GM18907 (cell line): ENCODE results near the gene SLC1A3.
"Not testable (repeated sequence)": the region's sequence is repeated elsewhere in the genome, so short reads cannot be mapped to it uniquely, and the experiment has no call there.

Experiments used
- ATAC-seq: cut with Tn5 transposase; IDR thresholded peaks from one replicate; pipeline ENCODE4 v1.9.1; 2021; ENCODE audit warnings: mild to moderate bottlenecking, moderate library complexity; ENCODE audit not compliant: unreplicated experiment

The SLC1A3 gene

DNA sequence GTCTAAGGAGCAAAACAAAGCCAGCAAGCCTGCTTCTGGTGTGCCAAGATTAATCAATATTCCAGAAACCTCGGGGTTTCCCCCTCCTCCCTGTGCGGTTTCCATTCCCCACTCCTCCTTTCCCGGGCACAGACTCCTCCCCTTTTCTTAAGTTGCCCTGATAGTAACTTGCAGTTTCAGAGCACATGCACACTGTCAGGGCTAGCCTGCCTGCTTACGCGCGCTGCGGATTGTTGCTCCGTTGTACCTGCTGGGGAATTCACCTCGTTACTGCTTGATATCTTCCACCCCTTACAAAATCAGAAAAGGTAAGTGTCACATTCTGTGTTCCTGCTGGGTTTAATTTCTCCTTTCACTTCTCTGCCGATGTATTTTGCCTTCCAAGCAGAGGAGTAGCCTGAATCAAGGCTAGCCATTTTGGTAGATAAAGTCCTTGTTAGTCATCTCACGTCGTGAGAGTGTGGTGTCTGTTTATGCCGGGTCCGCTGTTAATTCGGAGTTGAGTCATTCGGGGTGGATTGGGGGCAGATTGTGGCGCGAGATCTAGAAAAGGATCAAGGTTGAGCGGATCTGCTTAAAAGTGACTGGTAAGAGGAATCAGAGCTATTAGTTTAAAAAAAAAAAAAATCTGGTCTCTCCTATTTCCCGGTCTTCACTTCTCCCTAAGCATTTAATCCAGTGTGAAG, at the start of gene SLC1A3:
Gene SLC1A3, plus strand, starts transcription at position 179 of the 686 bp plus-strand sequence. CDS start 1,818 bp downstream, outside the sequence.
- peak; percentile 93 for ATAC-seq

DNA sequence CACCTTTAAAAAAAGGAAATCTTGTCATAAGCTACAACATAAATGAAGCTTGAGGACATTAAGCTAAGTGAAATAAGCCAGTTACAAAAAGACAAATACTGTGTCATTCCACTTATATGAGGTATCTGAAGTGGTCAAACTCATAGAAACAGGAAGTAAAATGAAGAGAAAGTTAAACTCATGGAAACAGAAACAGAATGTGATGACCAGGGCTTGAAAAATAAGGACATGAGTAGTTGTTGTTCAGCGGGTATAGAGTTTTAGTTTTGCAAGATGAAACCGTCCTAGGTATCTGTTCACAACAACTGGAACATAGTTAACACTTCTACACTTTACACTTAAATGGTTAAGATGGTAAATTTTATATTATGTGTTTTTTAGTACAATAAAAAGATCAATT, 47.8 kb upstream of the SLC1A3 start:
- ATAC-seq: no peak

DNA sequence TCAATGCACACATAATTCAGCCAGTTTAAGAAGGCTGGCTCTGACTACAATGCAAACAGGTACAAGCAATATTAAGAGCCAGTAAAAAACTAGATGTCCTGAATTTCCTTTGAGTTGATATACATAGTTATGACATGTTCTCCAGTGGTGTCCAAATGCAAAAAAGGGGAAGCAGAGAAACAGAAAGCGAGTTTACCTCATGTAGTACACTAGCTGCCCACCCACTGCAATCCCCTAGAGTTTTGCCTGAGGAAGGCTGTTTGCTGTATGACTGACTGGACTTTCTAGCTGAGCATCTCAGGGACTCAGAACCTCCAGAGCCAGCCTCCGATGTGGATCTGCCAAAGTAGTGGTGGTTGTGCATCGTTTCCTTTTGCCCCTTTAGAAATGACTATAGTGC, 44.8 kb upstream of the SLC1A3 start:
- ATAC-seq: no peak

DNA sequence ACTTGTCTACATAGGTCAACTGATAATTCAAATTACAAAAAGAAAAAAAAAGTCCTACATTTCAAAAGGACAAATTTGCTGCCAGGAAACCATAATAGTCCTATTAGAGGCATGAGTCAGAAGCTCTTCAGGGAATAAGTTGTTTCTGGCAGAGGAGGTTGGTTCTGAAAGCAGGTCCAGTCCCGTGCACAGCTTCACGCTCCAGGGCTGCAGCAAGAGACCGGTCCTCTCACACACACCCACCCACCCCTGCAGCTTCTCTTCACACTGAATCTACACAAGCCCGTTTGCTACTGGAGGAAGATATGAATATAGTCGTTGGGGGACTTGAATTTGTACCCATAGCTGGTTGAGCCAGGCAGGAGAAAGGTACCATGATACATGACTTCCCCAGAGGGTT, 36.9 kb upstream of the SLC1A3 start:
- ATAC-seq: no peak

DNA sequence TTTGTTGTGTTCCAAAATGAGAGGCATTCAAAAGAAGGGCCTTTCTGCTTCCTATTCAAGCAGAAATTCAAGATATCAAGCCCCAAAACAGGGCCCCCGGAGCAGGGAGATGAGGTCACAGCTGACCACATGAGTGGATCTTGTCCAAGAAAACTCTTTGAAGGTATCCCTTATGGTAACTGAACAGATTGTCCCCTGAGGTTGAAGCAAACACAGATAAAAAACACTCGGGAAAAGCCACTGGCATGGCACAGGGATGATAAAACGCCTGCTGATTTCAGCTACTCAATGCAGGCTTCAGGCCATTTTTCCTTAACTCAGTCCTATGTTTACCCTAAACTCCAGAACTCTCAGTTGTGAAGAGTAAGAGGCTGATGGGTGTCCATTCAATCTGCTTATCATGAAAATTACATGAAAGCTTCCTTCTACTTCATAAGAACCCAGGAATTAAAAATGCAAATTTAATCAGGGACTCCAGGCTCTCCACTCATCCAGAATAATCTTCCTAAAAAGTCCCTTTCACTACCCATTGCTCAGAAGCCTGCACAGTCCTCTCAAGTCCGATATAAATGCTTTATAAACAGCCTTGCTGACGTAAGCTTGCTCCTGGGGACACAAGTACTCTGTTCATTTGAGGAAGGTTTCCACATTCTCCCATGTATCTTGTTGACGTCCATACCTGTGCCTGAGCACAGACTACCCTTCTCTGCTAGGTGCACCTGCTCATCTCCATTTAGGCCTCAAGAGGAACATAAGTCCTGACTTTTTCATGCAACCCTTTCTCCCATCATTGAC, 35.9 kb upstream of the SLC1A3 start:
- no peak for ATAC-seq

DNA sequence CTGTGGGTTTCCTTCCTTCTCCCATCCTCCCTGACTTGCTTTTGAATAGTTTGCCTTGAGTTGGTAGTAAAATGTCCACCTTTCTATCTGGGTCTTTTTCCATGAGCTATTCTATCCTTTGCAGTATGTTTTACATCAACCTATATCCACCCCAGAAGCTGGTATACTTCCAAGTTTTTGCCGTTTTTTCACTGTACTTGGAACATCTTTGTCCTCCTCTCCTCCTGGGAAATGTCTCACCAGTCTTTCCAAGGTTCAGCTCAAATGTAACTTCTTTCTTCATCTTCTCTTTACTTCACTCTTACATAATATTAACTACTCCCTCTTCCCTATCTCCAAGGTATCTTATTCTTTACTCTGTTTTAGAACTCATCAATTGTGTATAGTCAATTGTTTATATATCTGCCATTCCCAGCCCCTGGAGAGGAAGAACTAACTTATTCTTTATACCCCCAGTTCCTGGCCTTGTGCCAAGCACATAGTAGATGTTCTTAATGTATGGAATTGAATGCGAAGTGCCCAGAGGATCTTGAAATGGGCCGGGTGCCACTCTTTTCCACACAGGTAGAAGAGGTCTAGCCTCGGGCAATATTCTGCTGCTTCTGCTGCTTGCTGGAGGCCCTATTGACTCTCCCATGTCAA, 34.9 kb upstream of the SLC1A3 start:
- ATAC-seq: no peak

DNA sequence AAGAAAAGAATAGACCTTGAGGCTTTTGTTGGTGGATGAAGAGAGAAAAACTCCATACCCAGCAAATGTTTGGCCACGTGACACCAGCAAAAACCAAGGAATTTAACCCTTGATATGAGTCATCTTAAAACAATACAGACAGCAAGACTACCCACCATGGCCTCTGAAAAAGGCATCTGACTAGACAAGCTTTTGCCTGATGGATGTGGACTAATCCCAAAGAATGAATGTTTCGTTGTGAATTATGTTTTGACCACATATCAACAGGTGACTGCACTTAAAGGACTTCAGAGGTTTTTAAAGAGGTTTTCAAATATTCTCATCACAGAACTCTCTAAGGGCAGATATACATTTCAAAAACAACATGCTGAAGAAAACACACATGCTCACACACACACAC, 33.0 kb upstream of the SLC1A3 start:
- no peak for ATAC-seq

DNA sequence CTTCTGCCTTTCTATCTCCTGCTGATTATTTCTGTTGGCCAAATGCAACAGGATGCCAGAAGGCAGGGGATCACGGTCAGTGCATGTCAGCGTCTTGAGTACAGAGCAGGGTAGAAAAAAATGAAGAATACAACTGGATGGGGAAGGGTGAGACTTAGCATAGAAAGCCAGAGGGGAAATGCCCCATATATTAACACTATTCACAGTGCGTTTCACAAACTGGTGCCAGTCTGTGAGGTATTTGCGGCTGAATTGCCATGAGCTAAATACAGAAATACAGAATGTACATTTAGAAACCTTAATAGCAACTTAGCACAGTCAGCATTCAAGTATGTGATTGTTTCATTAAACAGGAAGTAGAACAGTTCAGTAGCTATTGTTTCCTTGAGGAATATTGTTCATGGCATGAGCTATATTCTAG, 31.0 kb upstream of the SLC1A3 start:
- ATAC-seq: no peak

DNA sequence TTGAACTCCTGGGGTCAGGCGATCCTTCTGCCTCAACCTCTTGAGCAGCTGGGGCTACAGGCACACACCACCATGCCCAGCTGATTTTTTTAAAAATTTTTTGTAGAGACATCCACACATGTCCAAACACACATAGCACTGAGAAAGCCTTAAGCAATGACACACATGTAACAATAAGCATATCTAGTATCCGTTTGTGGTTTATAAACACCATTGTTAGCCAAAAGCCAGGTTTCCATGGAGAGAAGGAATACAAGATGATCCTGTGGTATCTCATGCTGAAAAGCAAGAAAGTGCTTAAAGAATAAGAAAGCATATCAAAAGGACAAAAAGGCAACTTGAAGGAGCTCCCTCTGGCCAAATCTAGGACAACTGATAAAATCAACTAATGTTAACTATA, 29.7 kb upstream of the SLC1A3 start:
- ATAC-seq: no peak

DNA sequence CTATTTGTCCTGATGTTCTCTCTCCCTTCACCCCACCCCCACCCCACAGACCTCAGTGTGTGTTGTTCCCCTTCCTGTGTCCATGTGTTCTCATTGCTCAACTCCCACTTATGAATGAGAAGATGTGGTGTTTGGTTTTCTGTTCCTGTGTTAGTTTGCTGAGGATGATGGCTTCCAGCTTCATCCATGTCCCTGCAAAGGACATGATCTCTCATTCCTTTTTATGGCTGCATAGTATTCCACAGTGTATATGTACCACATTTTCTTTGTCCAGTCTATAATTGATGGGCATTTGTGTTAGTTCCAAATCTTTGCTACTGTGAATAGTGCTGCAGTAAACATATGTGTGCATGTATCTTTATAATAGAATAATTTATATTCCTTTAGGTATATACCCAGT, 26.5 kb upstream of the SLC1A3 start:
- ATAC-seq: not testable (repeated sequence)

DNA sequence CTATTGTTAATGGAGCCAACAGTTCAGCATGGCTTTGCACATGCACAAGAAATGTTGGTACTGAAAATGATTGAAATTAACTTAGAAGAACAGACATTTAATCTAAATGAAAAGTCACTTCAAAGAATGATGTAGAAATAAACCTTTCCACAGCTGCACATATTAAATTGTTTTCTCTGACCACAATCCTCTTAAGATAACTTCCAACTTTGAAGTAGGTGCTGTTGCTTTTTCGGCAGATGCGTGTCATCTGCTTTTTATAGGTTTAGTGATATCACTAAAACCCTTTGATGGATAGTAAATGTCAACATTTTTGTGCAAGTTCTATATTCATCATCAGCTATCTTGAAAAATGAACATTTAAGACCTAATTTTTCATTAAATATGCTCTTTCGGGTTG, 25.3 kb upstream of the SLC1A3 start:
- ATAC-seq: no peak

DNA sequence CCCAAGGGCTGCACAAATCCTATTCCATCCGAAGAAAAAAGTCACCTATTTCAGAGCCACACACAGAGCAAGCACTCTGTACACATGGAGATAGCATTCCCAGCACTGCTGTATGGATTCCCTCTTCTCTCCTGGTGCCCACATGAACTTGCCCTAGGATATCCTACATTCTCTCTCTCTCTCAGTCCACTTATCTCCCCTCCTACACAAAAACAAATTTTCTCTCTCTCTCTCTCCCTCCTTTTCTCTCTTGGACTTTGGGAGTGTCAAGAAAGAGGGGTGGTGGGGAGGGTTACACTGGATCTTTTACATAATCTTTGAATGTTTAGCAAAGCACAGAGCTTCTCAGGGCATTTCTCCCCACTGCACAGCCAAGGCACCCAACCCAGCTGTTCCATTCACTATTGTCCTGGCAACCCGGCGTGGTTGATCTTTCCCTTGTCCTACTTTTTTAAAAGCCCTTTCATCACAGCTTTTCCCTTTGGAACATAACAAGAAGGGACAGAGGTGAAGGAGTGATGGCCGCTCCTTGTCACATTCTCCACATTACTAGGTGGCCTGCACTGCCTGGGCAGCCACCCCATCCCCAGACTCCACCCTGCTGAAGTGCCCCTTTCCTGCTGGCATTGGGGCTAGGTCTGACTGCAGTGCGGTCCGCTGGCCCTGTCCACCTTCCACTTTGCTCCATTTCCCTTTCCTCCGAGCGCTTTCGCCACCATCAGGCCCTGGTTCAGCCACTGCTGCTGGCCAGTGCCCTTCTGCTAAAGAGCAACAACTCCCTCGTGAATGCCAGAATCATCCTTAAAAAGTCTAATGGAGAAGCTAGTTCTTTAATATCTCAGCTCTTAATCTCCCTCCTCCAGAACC, 22.2 kb upstream of the SLC1A3 start:
- ATAC-seq: no peak

DNA sequence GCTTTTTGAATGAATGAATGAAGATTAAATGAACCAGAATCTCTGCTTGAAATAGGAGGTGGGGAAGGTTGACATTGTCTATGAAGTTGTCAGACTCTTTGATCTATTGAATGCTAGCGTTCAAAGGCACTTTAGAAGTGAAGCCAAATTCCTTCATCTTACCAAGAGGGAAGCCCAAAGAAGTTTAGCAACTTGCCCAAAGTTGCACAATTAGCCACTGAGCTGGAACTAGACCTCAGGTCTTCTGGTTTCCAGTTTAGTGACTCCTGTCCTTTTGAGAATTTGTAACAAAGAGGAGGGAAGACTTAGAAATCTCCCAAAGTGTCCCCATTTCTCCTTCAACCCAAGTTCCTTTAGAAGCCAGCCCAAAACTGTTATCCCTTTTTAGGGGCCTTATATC, 20.7 kb upstream of the SLC1A3 start:
- no peak for ATAC-seq

DNA sequence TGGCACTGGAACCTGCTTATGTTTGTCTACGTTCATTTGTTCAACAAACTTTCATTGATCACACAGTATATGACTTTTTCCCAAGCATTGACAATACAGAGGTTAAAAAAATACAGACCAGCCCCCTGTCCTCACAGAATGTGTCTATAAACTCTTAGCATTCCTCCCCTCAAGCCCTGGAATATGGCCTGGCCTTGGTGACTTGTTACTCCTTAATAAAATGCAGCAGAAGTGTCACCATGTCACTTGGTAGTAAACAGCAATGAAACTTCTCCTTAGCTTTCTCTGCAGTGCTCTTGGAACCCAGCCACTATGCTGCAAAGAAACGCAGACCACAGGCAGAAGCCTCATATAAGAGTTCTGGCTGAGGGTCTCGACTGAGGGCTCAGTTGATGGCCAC, 19.1 kb upstream of the SLC1A3 start:
- no peak for ATAC-seq

DNA sequence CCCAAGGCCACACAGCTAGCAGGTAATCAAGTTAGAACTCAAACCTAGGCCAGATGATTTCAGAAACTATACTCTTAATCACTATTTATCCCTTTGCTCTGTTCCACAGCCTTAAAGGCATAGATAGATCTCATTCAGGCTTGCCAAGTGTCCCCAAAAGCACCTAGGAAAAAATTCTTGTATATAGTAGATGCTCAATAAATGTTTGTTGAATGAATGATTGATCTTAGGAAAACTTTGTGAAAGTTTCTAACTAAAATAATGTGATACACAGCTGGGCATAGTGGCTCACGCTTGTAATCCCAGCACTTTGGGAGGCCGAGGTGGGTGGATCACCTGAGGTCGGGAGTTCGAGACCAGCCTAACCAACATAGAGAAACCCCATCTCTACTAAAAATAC, 16.7 kb upstream of the SLC1A3 start:
- not testable (repeated sequence) for ATAC-seq

DNA sequence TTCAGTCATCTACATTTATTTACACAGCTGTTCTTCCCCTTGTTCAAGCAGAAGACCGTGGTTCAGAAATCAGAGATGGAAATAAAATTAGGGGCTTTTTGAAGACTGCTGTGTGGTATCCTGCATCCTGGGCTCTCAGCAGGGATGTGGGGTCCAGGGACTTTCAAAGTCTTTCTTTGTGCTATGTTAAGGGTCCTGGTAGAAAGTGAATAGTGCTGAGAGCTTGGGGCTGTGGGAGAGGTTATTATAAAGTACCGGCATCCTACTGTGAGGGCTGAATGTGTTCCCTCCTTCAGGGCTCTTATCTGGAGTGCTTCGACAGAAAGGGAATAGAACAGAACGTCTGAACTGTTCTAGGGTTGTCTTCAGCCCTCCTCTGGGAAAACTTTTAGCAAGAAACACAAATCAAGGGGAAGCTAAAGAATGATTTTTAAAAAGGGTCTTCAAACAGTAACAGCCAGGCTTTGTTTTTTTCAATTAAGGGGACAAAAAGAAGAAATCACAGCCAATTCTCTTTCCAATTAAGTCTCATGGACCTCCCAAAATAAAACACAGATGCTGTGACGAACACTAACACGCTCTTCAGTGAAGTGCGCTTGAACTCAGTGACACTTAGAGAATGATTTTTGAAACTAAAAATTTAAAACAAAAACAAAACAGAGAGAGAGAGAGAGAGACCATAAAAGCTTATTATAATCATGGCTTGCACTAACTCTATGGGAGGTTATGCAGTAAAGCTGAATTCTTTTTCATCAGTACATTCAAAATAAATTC, 15.7 kb upstream of the SLC1A3 start:
- ATAC-seq: no peak

DNA sequence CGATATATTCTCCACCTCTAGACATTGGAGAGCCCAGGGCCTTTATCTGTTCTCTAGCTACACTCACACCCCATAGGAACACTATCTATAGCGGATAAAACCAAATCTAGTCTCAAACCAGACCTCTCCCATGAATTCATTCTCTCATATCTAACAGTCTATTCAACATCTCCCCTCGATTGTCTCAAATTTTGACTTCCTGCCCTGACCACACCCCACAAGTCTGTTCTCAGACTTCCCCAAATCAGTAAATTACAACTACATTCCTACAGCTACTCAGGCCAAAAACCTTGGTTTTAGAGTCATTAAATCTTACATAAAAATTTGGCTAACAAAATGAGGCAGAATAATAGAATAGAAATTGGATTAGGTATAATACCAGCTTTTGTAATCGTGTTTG, 12.5 kb upstream of the SLC1A3 start:
- ATAC-seq: no peak

DNA sequence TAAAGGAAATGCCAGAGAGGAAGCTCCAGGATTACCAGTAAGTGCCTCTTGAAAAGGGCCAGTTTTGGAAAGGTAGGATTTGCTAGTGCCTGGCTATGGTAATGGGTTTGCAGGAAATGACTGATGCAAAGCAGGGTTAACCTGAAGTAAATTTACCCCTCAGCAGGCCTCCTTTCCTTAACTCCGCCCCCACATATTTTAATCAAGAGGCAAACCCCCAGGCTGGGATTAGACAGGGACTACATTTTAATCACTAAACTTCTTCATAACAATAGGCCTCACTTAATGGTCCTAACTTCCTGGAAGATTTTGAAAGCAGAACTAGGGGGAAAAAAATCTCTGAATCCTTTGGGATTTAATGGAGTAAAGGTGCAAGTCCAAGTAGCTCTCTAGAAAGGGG, 10.2 kb upstream of the SLC1A3 start:
- no peak for ATAC-seq

DNA sequence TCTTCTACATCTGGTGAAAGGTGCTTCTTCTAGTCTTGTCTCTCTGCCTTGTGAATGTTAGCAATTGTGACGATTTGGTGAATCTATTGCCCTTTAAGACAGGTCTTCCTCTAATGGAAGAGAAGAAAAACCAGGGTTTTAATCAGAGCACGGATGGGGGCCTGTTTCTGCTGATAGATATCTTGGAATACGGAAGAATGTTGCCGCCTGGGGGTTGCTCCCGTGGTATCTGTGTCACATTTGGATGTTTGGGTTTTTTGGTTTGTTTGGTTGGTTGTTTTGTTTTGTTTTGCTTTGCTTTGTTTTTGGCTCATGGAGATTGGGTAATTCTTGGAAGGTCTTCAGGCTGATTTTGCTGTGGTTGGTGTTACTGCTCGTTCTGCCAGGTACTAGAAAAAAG, 9.7 kb upstream of the SLC1A3 start:
- ATAC-seq: no peak

DNA sequence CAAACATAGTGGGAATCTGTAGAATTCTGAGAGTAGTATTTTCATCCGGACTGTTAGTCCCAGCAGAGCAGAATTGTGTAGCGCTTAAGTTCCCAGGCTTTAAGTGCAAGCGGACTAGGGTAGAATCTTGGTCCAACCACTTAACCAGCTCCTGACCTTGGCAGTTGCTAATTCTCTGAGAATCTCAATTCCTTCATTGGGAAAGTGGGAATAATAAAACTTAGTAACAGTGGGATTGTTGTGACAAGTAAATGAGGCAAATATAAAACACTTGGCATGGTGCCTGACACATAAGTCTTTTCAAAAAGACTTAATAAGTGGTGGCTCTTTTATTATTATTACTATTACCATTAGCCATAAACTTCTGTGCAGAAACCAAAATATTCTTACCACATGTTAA, 8.4 kb upstream of the SLC1A3 start:
- no peak for ATAC-seq
